Keratinocyte (primary cell): ENCODE measurements around the gene FNDC3B. TPM values are rescaled to one million over a fixed set of nuclear protein-coding genes. Genes with fewer than 3 reads are reported as not detected.

Experiments
- DNase-seq: peaks from one replicate; pipeline ENCODE4 v3.0.0-alpha.2; 2011; ENCODE audit warnings: low read depth, missing footprints, low spot score
- FAIRE-seq: peaks from 2 replicates; lab custom pipeline; 2011; peaks lifted over from hg19 to GRCh38; lab: Jason Lieb, UNC
- H2AFZ ChIP-seq: 2 replicates; pipeline ENCODE4 v1.6.0; 2012; ENCODE audit warnings: low read length, control low read depth, inconsistent platforms; ENCODE audit not compliant: control insufficient read depth
- H3K27ac ChIP-seq: 2 replicates; pipeline ENCODE4 v1.5.1; 2011; ENCODE audit warnings: low read length; ENCODE audit not compliant: control insufficient read depth, insufficient read depth
- H3K27me3 ChIP-seq: 3 replicates; pipeline ENCODE4 v1.6.0; 2011; ENCODE audit warnings: low read length; ENCODE audit not compliant: control insufficient read depth, insufficient read depth; ENCODE audit errors: extremely low read depth
- H3K36me3 ChIP-seq, 2 experiments: 2 replicates in 1 of 2; 3 replicates in 1 of 2; pipeline ENCODE4 v1.5.1; 2011; ENCODE audit warnings: low read length in 2 of 2, mild to moderate bottlenecking in 1 of 2; ENCODE audit not compliant: control insufficient read depth in 2 of 2, insufficient read depth in 2 of 2; ENCODE audit errors: extremely low read depth in 1 of 2
- H3K4me1 ChIP-seq: 3 replicates; pipeline ENCODE4 v1.5.1; 2011; ENCODE audit warnings: low read length; ENCODE audit not compliant: control insufficient read depth, insufficient read depth; ENCODE audit errors: extremely low read depth
- H3K4me2 ChIP-seq: 3 replicates; pipeline ENCODE4 v1.6.0; 2011; ENCODE audit warnings: low read depth, low read length; ENCODE audit not compliant: control insufficient read depth, insufficient read depth; ENCODE audit errors: extremely low read depth
- H3K4me3 ChIP-seq, 3 experiments: fragments of 200-600 bp in 1 of 3; sonication (generic) in 1 of 3; 2 replicates in 2 of 3; 3 replicates in 1 of 3; pipeline ENCODE4 v1.5.1; 2011 to 2016; ENCODE audit warnings: low read length in 3 of 3, mild to moderate bottlenecking in 3 of 3, control low read depth in 2 of 3, inconsistent platforms in 1 of 3, low read depth in 1 of 3, mixed read lengths in 1 of 3, mixed run types in 1 of 3, moderate library complexity in 1 of 3; ENCODE audit not compliant: control insufficient read depth in 2 of 3, insufficient read depth in 2 of 3; ENCODE audit errors: extremely low read depth in 1 of 3
- H3K79me2 ChIP-seq: 2 replicates; pipeline ENCODE4 v1.6.0; 2012; ENCODE audit warnings: low read length; ENCODE audit not compliant: control insufficient read depth, insufficient read depth
- H3K9ac ChIP-seq: 3 replicates; pipeline ENCODE4 v1.6.0; 2011; ENCODE audit warnings: low read length; ENCODE audit not compliant: control insufficient read depth, insufficient read depth; ENCODE audit errors: extremely low read depth
- H3K9me1 ChIP-seq: 3 replicates; pipeline ENCODE4 v1.6.0; 2011; ENCODE audit warnings: low read length; ENCODE audit not compliant: control insufficient read depth, insufficient read depth; ENCODE audit errors: extremely low read depth
- H3K9me3 ChIP-seq: 2 replicates; pipeline ENCODE4 v1.5.1; 2012; ENCODE audit warnings: low read depth, low read length; ENCODE audit not compliant: control insufficient read depth
- H4K20me1 ChIP-seq: 3 replicates; pipeline ENCODE4 v1.6.0; 2011; ENCODE audit warnings: low read length; ENCODE audit not compliant: control insufficient read depth, insufficient read depth; ENCODE audit errors: extremely low read depth
- EZH2 ChIP-seq: IDR thresholded peaks from one replicate; pipeline ENCODE4 v1.6.1; 2012; ENCODE audit warnings: inconsistent platforms, mild to moderate bottlenecking, low read length, moderate library complexity
- dilution Hi-C: fragments of 300-500 bp; cut with MboI; formaldehyde crosslinking; loops from one replicate; pipeline ENCODE4 v1.7.0; 2020; ENCODE audit warnings: low sequenced_read_pairs; ENCODE audit not compliant: extremely low pct_ligation_motif_present
- polyA plus RNA-seq, 5 experiments: library from polyadenylated mRNA; depleted of rRNA in 3 of 5; stranded (reverse) in 3 of 5; stranded (forward) in 1 of 5; unstranded in 1 of 5; fragments of >200 nt; gene quantifications; 1 replicate in 1 of 5; 2 replicates in 3 of 5; 3 replicates in 1 of 5; pipeline versions ENCODE4 v1.2.1 to v1.2.3, GENCODE V29; 2011 to 2012; ENCODE audit warnings: missing spikeins in 2 of 5, low read depth in 1 of 5, low replicate concordance in 1 of 5
- TF ChIP-seq, protein P1 (sequence below), 3 experiments: IDR thresholded peaks in 1 of 3; conservative IDR thresholded peaks in 1 of 3; optimal IDR thresholded peaks in 1 of 3; 2 replicates in 2 of 3; 3 replicates in 1 of 3; pipeline versions ENCODE3 to v1.5.1; 2011; ENCODE audit warnings: low read length in 3 of 3, mild to moderate bottlenecking in 3 of 3, moderate library complexity in 2 of 3, control low read depth in 1 of 3, inconsistent platforms in 1 of 3; ENCODE audit not compliant: insufficient read depth in 2 of 3; ENCODE audit errors: extremely low read depth in 1 of 3

The FNDC3B gene
- polyA plus RNA-seq, 1 donor (not counting 4 experiments of a cell fraction or from before 2014, with no cell fraction given): 31.4 TPM

DNA sequence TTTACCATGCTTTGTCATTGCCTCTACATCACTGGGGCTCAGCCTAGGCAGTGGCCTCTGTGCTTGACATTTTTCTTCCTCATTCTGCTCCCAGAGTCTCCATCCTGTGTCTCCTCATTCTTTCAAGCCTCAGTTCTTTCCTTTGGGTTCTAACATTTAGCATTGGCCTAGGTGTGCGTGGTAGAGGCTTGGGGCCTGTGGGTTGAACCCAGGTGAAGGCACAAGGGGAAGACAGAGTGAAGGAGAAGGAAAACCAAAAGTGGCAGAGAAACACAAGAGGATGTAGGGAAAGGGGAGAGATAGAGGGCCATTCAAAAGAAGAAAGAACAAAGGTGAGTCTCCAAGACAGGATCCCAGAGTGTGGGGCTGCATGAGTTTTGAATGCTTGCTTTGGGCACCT lies 75.7 kb downstream of the FNDC3B start:
- TF ChIP-seq EZH2: no peak
- TF ChIP-seq, protein P1, sequence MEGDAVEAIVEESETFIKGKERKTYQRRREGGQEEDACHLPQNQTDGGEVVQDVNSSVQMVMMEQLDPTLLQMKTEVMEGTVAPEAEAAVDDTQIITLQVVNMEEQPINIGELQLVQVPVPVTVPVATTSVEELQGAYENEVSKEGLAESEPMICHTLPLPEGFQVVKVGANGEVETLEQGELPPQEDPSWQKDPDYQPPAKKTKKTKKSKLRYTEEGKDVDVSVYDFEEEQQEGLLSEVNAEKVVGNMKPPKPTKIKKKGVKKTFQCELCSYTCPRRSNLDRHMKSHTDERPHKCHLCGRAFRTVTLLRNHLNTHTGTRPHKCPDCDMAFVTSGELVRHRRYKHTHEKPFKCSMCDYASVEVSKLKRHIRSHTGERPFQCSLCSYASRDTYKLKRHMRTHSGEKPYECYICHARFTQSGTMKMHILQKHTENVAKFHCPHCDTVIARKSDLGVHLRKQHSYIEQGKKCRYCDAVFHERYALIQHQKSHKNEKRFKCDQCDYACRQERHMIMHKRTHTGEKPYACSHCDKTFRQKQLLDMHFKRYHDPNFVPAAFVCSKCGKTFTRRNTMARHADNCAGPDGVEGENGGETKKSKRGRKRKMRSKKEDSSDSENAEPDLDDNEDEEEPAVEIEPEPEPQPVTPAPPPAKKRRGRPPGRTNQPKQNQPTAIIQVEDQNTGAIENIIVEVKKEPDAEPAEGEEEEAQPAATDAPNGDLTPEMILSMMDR (optimal IDR thresholded peaks at IDR 0.05 in 1 of 3, IDR thresholded peaks at IDR 0.05 in 1 of 3, conservative IDR thresholded peaks at IDR 0.05 in 1 of 3; ENCODE audit: extremely low read depth in 1 of 3, insufficient read depth in 2 of 3, low read length in 3 of 3): no peak
- no peaks in the 10 kb centered on the region for H3K9me1 ChIP-seq
- no peak overlapping the region for H3K4me2 ChIP-seq
- H3K27me3 ChIP-seq: no peaks in the 10 kb centered on the region
- dilution Hi-C loops: no loop called here
- no peak overlapping the region for H3K9ac ChIP-seq
- no peak overlapping the region for H3K27ac ChIP-seq
- H3K79me2 ChIP-seq: peaks cover 35% of the 10 kb centered on the region
- peaks cover 14 to 16% of the 10 kb centered on the region in 2 experiments for H3K36me3 ChIP-seq
- no peak overlapping the region for H2AFZ ChIP-seq
- no peaks in the 10 kb centered on the region for H3K4me1 ChIP-seq
- no peak overlapping the region for H3K4me3 ChIP-seq
- FAIRE-seq (no peak), DNase-seq (no peak)
- no peaks in the 10 kb centered on the region for H4K20me1 ChIP-seq
- H3K9me3 ChIP-seq: no peaks in the 10 kb centered on the region

DNA sequence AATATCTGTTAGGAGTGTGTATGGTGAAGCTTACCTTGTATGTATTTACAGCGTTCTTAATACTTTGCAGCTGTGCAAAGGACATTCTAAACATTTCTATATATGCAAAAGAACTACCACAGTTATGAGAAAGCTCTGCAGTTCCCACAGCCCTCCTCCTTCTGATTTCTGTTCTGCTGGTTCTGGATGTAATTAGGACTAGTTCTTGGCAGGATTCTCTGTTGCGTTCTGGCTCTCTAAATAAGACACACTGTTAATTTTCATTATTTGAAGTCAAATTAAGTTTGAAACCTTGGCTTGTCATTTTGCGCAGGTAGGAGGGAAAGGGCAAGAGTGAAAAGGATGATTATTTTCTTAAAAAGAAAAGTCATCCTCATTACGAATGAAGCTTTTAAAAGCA lies 76.4 kb downstream of the FNDC3B start:
- Histone ChIP-seq H2AFZ (no peak overlapping the region), H3K79me2 (peaks cover 30% of the 10 kb centered on the region), H4K20me1 (no peaks in the 10 kb centered on the region), H3K4me3 (no peak overlapping the region), H3K4me1 (no peaks in the 10 kb centered on the region), H3K27me3 (no peaks in the 10 kb centered on the region), H3K9me3 (no peaks in the 10 kb centered on the region), H3K9ac (no peak overlapping the region), H3K9me1 (no peaks in the 10 kb centered on the region), H3K4me2 (no peak overlapping the region), H3K36me3 (peaks cover 10 to 16% of the 10 kb centered on the region in 2 experiments), H3K27ac (no peak overlapping the region)
- dilution Hi-C loops: no loop called here
- FAIRE-seq (no peak), DNase-seq (no peak)
- TF ChIP-seq EZH2: no peak
- TF ChIP-seq, protein P1 (optimal IDR thresholded peaks at IDR 0.05 in 1 of 3, IDR thresholded peaks at IDR 0.05 in 1 of 3, conservative IDR thresholded peaks at IDR 0.05 in 1 of 3; ENCODE audit: extremely low read depth in 1 of 3, insufficient read depth in 2 of 3, low read length in 3 of 3): no peak
